Large intestine (tissue), 3 donors: ENCODE measurements around the gene HOXA2. TPM values are rescaled to one million over a fixed set of nuclear protein-coding genes. Genes with fewer than 3 reads are reported as not detected.

Source experiments
- DNase-seq, 2 donors: peaks; one replicate each; pipeline versions ENCODE4 v3.0.0 to v3.0.0-alpha.2; 2013
- H3K27ac ChIP-seq: one replicate; pipeline ENCODE4 v1.5.1; 2013; ENCODE audit warnings: low read length
- H3K27me3 ChIP-seq: 2 replicates; pipeline ENCODE4 v1.6.1; 2013; ENCODE audit warnings: low read length; ENCODE audit not compliant: control insufficient read depth, insufficient read depth
- H3K36me3 ChIP-seq: 2 replicates; pipeline ENCODE4 v1.6.1; 2013; ENCODE audit warnings: low read length; ENCODE audit not compliant: control insufficient read depth, insufficient read depth
- H3K4me1 ChIP-seq: one replicate; pipeline ENCODE4 v1.6.1; 2013; ENCODE audit warnings: low read length; ENCODE audit not compliant: control insufficient read depth, insufficient read depth
- H3K4me3 ChIP-seq: one replicate; pipeline ENCODE4 v1.5.1; 2013; ENCODE audit warnings: low read length
- H3K9me3 ChIP-seq: one replicate; pipeline ENCODE4 v1.6.1; 2013; ENCODE audit warnings: mild to moderate bottlenecking, low read depth, low read length, moderate library complexity; ENCODE audit not compliant: control insufficient read depth
- WGBS: methylation state at CpG from one replicate; pipeline ENCODE4 v1.1.5; 2013; ENCODE audit warnings: low lambda C conversion rate; ENCODE audit not compliant: insufficient coverage; 5-methylcytosine and 5-hydroxymethylcytosine counted together
- polyA plus RNA-seq: library from polyadenylated mRNA; unstranded; fragments of 120-200 nt; gene quantifications from one replicate; pipeline ENCODE4 v1.2.1, GENCODE V29; 2013

Gene HOXA2
- polyA plus RNA-seq, 1 donor = 5.5 TPM

DNA sequence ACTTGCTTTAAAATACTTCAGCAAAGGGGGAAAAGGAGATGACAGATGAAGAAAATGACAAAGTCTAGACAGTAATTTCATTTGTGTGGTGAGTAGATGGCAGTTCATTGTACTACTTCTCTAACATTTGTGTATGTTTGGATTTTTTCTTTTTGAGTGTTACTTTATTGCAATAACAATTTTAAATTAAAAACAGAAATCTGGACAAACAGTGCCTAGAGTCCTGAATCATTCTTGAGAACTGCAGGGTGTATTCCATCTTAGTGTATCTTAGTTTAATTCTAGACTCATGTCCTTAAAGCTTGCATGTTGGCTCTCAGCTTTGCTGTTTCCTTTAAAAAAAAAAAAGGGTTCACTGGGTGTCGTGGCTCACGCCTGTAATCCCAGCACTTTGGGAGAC lies 37.8 kb downstream of the HOXA2 start:
- H3K36me3 ChIP-seq = no peaks in the 10 kb centered on the region
- no peaks in the 10 kb centered on the region for H3K27me3 ChIP-seq
- no peak overlapping the region for H3K27ac ChIP-seq
- no peak overlapping the region for H3K4me3 ChIP-seq
- WGBS = no CpG with 5 or more reads among the region's 2 CpGs
- H3K9me3 ChIP-seq = no peaks in the 10 kb centered on the region
- H3K4me1 ChIP-seq = no peaks in the 10 kb centered on the region
- no peak for DNase-seq

DNA sequence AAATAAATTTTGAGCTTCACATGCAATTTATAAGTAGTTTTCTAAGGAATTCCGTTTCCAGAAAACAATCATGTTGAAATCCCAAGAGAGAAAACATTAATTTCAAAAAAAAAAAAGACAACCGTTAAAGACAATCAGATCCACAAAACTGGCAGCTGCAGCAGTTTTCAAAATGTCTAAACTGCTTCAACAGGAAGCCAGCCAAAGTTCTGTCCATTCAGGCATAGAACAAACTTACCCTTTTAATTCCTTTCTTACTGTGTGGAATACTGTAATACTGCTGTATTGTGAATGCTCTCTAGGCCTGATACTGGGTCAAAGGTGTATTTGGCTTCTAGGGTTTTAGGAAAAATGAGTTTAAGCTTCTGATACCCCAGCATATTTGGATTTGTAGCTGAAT lies 38.3 kb downstream of the HOXA2 start:
- no peak for DNase-seq
- WGBS = no CpG with 5 or more reads among the region's 2 CpGs
- Histone ChIP-seq H3K27me3 (no peaks in the 10 kb centered on the region), H3K4me1 (no peaks in the 10 kb centered on the region), H3K27ac (no peak overlapping the region), H3K9me3 (no peaks in the 10 kb centered on the region), H3K36me3 (no peaks in the 10 kb centered on the region), H3K4me3 (no peak overlapping the region)

DNA sequence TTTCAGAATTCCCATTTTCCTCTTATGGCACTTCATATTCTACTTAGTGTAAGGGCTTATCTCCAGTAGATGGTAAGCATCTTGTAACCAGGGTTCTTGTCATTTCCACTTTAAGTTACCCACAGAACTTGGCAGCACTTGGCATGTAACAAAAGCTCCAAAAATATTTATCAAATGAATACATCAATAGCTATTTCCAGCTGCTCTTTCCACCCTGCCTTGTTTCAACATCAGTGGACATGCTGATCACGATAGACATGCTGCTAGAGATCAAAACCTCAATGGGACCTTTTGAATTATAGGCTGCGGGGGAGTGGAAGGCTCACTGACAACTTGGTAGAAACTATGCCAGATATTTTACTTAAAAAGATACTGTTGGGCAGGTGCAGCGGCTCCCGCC lies 39.5 kb downstream of the HOXA2 start:
- H3K4me1 ChIP-seq = no peaks in the 10 kb centered on the region
- H3K9me3 ChIP-seq = no peaks in the 10 kb centered on the region
- WGBS = no CpG with 5 or more reads among the region's 4 CpGs
- H3K36me3 ChIP-seq = no peaks in the 10 kb centered on the region
- no peak for DNase-seq
- no peak overlapping the region for H3K27ac ChIP-seq
- no peaks in the 10 kb centered on the region for H3K27me3 ChIP-seq
- no peak overlapping the region for H3K4me3 ChIP-seq

DNA sequence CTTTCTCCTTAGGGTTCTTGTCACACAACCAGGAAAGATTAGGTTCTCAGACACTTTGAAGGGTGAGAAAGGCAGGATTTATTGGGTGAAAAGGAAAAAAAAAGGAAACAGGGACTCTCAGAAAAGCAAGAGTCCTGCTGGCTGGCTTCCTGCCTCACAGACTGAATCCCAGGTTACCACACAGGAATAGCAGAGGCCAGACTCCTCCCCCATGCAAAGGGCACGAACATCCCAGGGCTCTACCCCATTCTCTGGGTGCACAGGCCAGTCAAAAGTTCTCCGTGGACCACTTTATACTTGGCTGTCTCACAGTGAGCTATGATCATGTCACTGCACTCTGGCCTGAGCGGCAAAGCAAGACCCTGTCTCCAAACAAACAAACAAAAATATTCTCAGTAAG lies 49.3 kb downstream of the HOXA2 start:
- no CpG with 5 or more reads among the region's 3 CpGs for whole genome bisulfite sequencing
- Histone ChIP-seq H3K27ac (no peak overlapping the region), H3K4me3 (no peak overlapping the region), H3K4me1 (no peaks in the 10 kb centered on the region), H3K9me3 (no peaks in the 10 kb centered on the region), H3K27me3 (no peaks in the 10 kb centered on the region), H3K36me3 (no peaks in the 10 kb centered on the region)
- DNase-seq = no peak

DNA sequence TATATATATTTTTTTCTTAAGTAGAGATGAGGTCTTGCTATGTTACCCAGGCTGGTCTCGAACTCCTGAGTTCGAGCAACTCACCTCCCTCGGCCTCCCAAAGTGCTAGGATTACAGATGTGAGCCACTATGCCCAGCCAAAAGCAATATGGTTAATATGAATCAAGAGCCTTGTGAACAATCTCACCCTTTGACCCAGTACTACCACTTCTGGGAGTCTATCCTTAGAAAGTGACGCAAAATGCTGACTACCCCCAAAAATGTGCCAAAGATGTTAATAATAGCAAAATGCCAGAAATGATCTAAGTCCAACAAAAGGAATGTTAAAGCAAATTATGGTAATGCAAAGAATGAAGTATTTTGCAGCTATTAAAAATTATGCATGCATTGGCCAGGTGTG lies 51.0 kb downstream of the HOXA2 start:
- Histone ChIP-seq H3K27ac (no peak overlapping the region), H3K36me3 (no peaks in the 10 kb centered on the region), H3K4me3 (no peak overlapping the region), H3K9me3 (no peaks in the 10 kb centered on the region), H3K27me3 (no peaks in the 10 kb centered on the region), H3K4me1 (no peaks in the 10 kb centered on the region)
- no CpG with 5 or more reads among the region's 4 CpGs for WGBS
- no peak for DNase-seq

Other genes starting within 250 kb of the HOXA2 start
- gene SKAP2, start 238.1 kb downstream of the HOXA2 start, polyA plus RNA-seq = 31.2 TPM
- gene HOXA1, start 6.7 kb downstream of the HOXA2 start, polyA plus RNA-seq = 1.5 TPM
- gene HOXA4, start 28.1 kb upstream of the HOXA2 start, polyA plus RNA-seq = 19.7 TPM
- 30.3 TPM for gene HOXA5, start 41.0 kb upstream of the HOXA2 start, polyA plus RNA-seq
- 4.0 TPM for gene HOXA6, start 45.1 kb upstream of the HOXA2 start, polyA plus RNA-seq
- gene HOXA3, start 49.9 kb upstream of the HOXA2 start, polyA plus RNA-seq = 19.1 TPM
- gene HOXA7, start 54.0 kb upstream of the HOXA2 start, polyA plus RNA-seq = 2.3 TPM
- 0.33 TPM for gene HOXA9, start 62.9 kb upstream of the HOXA2 start, polyA plus RNA-seq
- 0.12 TPM for gene HOXA10, start 71.6 kb upstream of the HOXA2 start, polyA plus RNA-seq
- gene HOXA11, start 82.5 kb upstream of the HOXA2 start, polyA plus RNA-seq = not detected
- not detected for gene HOXA13, start 97.4 kb upstream of the HOXA2 start, polyA plus RNA-seq
- not detected for gene EVX1, start 140.1 kb upstream of the HOXA2 start, polyA plus RNA-seq